HEK293T (cell line): ENCODE data around the gene LZTR1.

Experiments used
- CTCF ChIA-PET: fragments of 350-600 bp; formaldehyde crosslinking; extraction: SDS; loops from one replicate; lab custom pipeline; 2021; ENCODE audit warnings: antibody characterized with exemption, inconsistent platforms; lab: Yijun Ruan, JAX
- POLR2A ChIA-PET: fragments of 350-600 bp; formaldehyde crosslinking; extraction: SDS; loops from one replicate; lab custom pipeline; 2020; ENCODE audit warnings: antibody characterized with exemption, inconsistent platforms; lab: Yijun Ruan, JAX
- DNase-seq: peaks from one replicate; pipeline ENCODE4 v3.0.0; 2012; ENCODE audit warnings: mixed read lengths; ENCODE audit errors: extremely low spot score
- ARNT ChIP-seq: fragments of 450-650 bp; IDR thresholded peaks from 2 replicates; pipeline ENCODE4 v1.6.1; 2017; ENCODE audit warnings: mild to moderate bottlenecking
- BHLHE40 ChIP-seq: fragments of 450-650 bp; IDR thresholded peaks from 2 replicates; pipeline ENCODE4 v1.6.1; 2016; ENCODE audit warnings: mild to moderate bottlenecking, moderate library complexity, borderline replicate concordance
- CTBP1 ChIP-seq: fragments of 450-650 bp; IDR thresholded peaks from 2 replicates; pipeline ENCODE4 v1.6.1; 2016; ENCODE audit warnings: borderline replicate concordance
- ELF4 ChIP-seq: fragments of 450-650 bp; IDR thresholded peaks from 2 replicates; pipeline ENCODE4 v1.6.1; 2017; ENCODE audit warnings: antibody characterized with exemption
- FOXA1 ChIP-seq: fragments of 450-650 bp; IDR thresholded peaks from 2 replicates; pipeline ENCODE4 v1.6.1; 2016; ENCODE audit warnings: mild to moderate bottlenecking
- FOXK2 ChIP-seq: fragments of 450-650 bp; IDR thresholded peaks from 2 replicates; pipeline ENCODE4 v1.6.1; 2016; ENCODE audit warnings: mild to moderate bottlenecking
- FOXM1 ChIP-seq: fragments of 450-650 bp; IDR thresholded peaks from 2 replicates; pipeline ENCODE4 v1.6.1; 2017; ENCODE audit warnings: mild to moderate bottlenecking, borderline replicate concordance
- HDGF ChIP-seq: fragments of 450-650 bp; IDR thresholded peaks from 2 replicates; pipeline ENCODE4 v1.6.1; 2017; ENCODE audit warnings: antibody characterized with exemption, borderline replicate concordance
- L3MBTL2 ChIP-seq: fragments of 450-650 bp; conservative IDR thresholded peaks from 2 replicates; pipeline ENCODE4 v1.6.1; 2016; ENCODE audit warnings: mild to moderate bottlenecking
- LEF1 ChIP-seq: fragments of 450-650 bp; IDR thresholded peaks from 2 replicates; pipeline ENCODE4 v1.6.1; 2017; ENCODE audit warnings: mild to moderate bottlenecking, borderline replicate concordance
- NFRKB ChIP-seq: fragments of 450-650 bp; IDR thresholded peaks from 2 replicates; pipeline ENCODE4 v1.6.1; 2016; ENCODE audit warnings: mild to moderate bottlenecking, moderate library complexity
- SP1 ChIP-seq: fragments of 450-650 bp; IDR thresholded peaks from 2 replicates; pipeline ENCODE4 v1.6.1; 2017
- SUZ12 ChIP-seq: fragments of 450-650 bp; IDR thresholded peaks from 2 replicates; pipeline ENCODE4 v1.6.1; 2016; ENCODE audit warnings: mild to moderate bottlenecking
- TARDBP ChIP-seq: fragments of 450-650 bp; IDR thresholded peaks from 2 replicates; pipeline ENCODE4 v1.6.1; 2016
- ZNF384 ChIP-seq: fragments of 450-650 bp; IDR thresholded peaks from 2 replicates; pipeline ENCODE4 v1.6.1; 2016
- TF ChIP-seq, protein P1 (sequence below): fragments of 450-650 bp; IDR thresholded peaks from 2 replicates; pipeline ENCODE4 v1.6.1; 2016

Gene LZTR1

DNA sequence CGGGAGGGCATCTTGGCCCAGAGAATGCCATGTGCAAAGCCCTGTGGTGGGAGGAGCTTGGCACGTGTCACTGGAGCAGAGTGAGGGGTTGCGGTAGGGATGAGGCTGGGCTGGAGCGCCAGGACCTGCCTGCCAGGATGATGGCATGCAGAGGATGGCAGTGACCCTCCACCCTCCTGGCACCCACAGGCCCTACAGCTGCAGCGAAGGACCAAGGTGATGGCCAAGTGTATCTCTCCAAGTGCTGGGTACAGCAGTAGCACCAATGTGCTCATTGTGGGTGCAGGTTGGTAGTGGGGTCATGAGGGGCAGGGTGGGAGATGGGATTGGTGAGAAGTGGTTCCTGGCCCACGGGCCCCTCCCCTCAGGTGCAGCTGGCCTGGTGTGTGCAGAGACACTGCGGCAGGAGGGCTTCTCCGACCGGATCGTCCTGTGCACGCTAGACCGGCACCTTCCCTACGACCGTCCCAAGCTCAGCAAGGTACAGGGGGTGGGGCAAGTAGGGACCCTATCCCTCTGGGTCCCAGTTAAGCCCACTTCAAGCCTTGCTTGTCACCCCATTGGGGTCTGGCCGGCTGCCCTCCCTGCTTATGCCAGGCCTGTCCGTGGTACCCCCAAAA is 7.7 kb upstream of the LZTR1 start:
- ChIA-PET CTCF (interaction anchor here (1.6 kb wide), 1 partner anchor 8 kb away, joined by 8 read pairs; the partner anchor contains the start of gene LZTR1), POLR2A (interaction anchor here (1.4 kb wide), 3 partner anchors 24 to 57 kb away, joined by 3 to 8 read pairs (median 4); partner anchors contain the start of genes CRKL and THAP7)
- no peak for DNase-seq
- no peak for TF ChIP-seq HDGF
- TF ChIP-seq NFRKB = no peak
- no peak for TF ChIP-seq L3MBTL2
- TF ChIP-seq SUZ12 = no peak
- TF ChIP-seq LEF1 = no peak
- TF ChIP-seq ARNT = no peak
- TF ChIP-seq CTBP1 = no peak
- TF ChIP-seq BHLHE40 = no peak
- no peak for TF ChIP-seq FOXM1
- TF ChIP-seq ZNF384 = no peak
- TF ChIP-seq TARDBP = no peak
- no peak for TF ChIP-seq ELF4

DNA sequence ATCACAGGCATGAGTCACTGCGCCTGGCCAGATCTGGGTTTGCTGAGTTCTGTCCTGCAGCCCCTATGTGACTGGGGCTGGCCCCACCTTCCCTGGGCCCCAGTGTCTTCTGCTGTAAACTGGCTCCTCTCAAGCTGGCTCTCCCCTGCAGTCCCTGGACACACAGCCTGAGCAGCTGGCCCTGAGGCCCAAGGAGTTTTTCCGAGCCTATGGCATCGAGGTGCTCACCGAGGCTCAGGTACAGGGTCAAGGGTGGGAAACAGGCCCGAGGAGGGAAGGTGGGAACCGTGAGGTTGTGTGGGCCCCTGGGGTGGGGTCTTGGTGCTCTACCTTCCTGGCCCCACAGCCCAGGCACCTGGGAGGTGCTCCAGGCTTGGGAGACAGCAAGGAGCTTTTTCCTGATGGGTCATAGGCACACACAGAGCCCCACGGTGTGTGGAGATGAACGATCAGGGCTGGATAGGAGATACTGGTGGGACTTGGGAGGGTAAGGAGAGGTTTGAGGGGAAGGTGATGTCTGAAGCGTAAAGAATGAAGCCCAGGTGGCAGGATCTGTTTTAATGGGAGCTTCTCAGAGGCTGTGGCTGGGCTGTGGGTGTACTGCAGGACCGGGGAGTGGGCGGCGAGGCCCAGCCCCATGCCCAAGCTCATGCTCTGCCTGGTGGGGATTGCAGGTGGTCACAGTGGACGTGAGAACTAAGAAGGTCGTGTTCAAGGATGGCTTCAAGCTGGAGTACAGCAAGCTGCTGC is 6.4 kb upstream of the LZTR1 start:
- POLR2A ChIA-PET = interaction anchor here (1.4 kb wide), 1 partner anchor 26 kb away, joined by 8 read pairs; the partner anchor contains the start of gene THAP7
- CTCF ChIA-PET = no interaction called here
- no peak for TF ChIP-seq BHLHE40
- TF ChIP-seq L3MBTL2 = no peak
- no peak for TF ChIP-seq FOXK2
- TF ChIP-seq LEF1 = no peak
- TF ChIP-seq SUZ12 = no peak
- TF ChIP-seq NFRKB = no peak
- TF ChIP-seq CTBP1 = no peak
- no peak for TF ChIP-seq SP1
- TF ChIP-seq ARNT = no peak
- TF ChIP-seq, protein P1, sequence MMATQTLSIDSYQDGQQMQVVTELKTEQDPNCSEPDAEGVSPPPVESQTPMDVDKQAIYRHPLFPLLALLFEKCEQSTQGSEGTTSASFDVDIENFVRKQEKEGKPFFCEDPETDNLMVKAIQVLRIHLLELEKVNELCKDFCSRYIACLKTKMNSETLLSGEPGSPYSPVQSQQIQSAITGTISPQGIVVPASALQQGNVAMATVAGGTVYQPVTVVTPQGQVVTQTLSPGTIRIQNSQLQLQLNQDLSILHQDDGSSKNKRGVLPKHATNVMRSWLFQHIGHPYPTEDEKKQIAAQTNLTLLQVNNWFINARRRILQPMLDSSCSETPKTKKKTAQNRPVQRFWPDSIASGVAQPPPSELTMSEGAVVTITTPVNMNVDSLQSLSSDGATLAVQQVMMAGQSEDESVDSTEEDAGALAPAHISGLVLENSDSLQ = no peak
- TF ChIP-seq HDGF = no peak
- no peak for TF ChIP-seq FOXA1
- TF ChIP-seq TARDBP = no peak
- no peak for TF ChIP-seq ZNF384
- no peak for TF ChIP-seq FOXM1
- TF ChIP-seq ELF4 = no peak
- DNase-seq = no peak

DNA sequence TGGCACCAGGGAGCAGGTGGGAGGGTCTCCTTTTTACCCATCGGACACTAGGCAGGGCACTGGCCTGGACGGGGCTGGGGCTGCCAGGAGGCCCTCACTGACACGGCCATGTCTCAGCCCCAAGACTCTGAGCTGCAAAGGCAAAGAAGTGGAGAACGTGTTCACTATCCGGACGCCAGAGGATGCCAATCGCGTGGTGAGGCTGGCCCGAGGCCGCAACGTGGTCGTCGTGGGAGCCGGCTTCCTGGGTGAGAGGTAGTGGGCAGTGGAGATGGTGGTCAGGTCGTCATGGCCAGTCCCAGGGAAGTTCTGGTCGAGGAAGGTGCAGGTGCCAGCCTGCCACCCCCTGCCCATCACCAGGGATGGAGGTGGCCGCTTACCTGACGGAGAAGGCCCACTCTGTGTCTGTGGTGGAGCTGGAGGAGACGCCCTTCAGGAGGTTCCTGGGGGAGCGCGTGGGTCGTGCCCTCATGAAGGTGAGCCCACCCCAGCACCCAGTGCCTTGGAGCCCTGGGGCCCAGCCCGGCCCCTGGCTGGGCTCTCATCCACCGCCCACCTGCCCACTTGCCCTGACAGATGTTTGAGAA is 5.7 kb upstream of the LZTR1 start:
- ChIA-PET POLR2A (interaction anchor here (1.0 kb wide), 1 partner anchor 22 kb away, joined by 4 read pairs; no protein-coding TSS in a partner anchor), CTCF (no interaction called here)
- DNase-seq = no peak
- TF ChIP-seq, protein P1 = no peak
- TF ChIP-seq ARNT = no peak
- no peak for TF ChIP-seq ZNF384
- TF ChIP-seq CTBP1 = no peak
- TF ChIP-seq FOXK2 = no peak
- no peak for TF ChIP-seq FOXA1
- no peak for TF ChIP-seq L3MBTL2
- no peak for TF ChIP-seq TARDBP
- TF ChIP-seq HDGF = no peak
- no peak for TF ChIP-seq SUZ12

DNA sequence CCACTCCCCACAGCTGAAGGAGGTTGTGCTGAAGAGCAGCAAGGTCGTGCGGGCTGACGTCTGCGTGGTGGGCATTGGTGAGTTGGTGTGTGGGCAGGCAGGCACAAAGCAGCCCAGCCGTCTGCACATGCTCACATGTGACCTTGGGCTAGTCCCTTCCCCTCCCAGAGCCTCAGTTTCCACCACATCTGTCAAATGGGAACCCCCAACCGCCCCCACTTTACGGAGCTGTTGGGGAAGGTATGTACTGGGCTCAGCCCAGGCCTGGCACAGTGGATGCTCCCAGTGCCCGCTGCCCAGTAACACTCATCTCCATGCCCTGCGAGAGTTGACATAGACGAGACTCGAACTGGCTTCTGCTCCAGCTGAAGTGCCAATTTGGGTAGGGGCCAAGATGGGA is 5.1 kb upstream of the LZTR1 start:
- no peak for TF ChIP-seq ARNT
- TF ChIP-seq ELF4 = no peak
- no peak for TF ChIP-seq FOXM1
- no peak for TF ChIP-seq SUZ12
- no peak for TF ChIP-seq HDGF
- no peak for TF ChIP-seq BHLHE40
- POLR2A ChIA-PET = interaction anchor here (1.0 kb wide), 1 partner anchor 22 kb away, joined by 4 read pairs; no protein-coding TSS in a partner anchor
- no peak for DNase-seq
- CTCF ChIA-PET = no interaction called here

DNA sequence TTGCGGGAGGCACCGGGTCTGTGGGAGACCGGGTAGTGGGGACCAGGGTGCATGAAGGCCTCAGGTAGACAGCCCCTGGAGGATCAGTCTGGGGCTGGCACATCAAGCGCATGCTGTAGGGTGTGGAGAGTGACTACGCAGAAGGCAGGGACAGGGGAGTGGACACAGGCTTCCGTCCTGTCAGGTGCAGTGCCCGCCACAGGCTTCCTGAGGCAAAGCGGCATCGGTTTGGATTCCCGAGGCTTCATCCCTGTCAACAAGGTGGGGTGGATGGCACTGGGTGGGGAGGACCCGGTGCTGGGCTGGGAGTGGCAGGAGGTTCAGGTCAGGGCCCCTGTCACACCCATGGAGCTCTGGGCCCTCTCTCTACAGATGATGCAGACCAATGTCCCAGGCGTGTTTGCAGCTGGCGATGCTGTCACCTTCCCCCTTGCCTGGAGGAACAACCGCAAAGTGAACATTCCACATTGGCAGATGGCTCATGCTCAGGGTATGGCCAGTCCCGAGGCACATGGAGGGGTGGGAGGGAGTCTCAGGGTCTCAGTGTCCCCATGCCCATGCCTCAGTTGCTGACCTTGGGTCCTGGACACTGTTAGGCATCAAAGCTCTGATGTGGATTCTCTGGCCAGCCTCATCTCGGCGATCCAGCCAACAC is 4.5 kb upstream of the LZTR1 start:
- CTCF ChIA-PET = no interaction called here
- no peak for DNase-seq
- POLR2A ChIA-PET = no interaction called here
- TF ChIP-seq TARDBP (no peak), FOXA1 (no peak), FOXM1 (no peak), BHLHE40 (no peak), CTBP1 (no peak), L3MBTL2 (no peak), ARNT (no peak)
- TF ChIP-seq, protein P1 = no peak
